GM18505 (cell line): ENCODE data around the gene RRBP1.

ENCODE experiments used
- ATAC-seq: cut with Tn5 transposase; IDR thresholded peaks from one replicate; pipeline ENCODE4 v1.9.1; 2021; ENCODE audit not compliant: unreplicated experiment
- POLR2A ChIP-seq: IDR thresholded peaks from 4 replicates; pipeline ENCODE4 v1.6.1; 2011; ENCODE audit warnings: borderline replicate concordance; ENCODE audit not compliant: insufficient read depth, insufficient read length; ENCODE audit errors: extremely low read depth

RRBP1 gene

DNA sequence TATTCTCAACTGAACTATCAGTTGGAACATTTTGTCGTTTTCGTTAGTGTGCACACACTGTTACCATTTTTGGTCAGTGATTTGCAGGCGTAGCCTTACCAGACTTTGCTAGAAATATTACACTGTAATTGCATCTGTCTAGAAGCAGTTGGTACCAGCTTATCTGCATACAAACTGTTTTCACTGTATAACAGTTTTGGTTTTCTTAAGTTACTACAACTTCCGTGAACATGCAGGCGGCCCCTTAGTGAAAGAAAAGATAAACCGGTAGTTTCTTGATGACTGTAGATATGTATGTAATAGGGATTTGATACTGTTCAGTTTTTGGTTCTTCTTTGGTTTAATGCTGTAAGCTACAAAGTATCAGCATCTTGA, 110.9 kb downstream of the RRBP1 start:
- no peak for ATAC-seq
- TF ChIP-seq POLR2A = no peak

DNA sequence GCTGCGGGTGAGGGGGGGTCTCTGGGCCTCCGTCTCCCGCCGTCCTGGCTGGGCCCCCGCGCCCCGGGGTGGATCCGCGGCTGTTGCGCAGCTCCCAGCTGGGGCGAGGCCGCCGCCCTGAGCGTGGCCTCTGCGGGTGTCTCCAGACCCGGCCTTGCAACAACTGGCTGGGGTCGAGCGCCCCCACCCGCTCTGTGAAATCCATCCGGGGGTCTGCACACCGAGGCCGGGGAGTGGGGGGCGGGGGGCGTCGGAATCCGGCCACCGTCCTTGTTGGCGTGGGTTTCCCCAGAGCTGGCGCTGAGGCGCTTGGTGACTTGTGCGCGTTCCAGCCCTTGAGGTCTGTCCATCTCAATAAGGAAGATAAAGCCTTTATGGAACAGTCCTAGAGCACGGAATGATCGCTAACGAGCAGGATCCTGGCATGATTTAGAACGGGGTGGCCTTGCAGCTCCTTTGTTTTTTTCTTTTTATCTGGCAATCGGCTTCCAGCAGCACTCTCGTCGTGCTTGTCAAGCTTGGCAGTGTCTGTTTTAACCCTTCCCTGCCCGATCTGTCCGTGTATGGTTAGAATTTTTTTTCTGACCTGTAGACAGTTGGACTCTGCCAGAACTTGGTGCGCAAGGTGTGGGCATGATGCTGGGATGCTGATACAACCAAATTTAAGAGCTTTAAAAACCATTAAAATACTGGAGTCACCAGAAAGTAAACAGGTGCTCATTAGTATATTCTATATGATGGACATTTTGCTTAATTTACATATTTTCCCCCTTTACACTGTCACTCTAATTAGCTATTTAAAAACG, 111.5 kb downstream of the RRBP1 start:
- TF ChIP-seq POLR2A = no peak
- ATAC-seq = peak; percentile 38

DNA sequence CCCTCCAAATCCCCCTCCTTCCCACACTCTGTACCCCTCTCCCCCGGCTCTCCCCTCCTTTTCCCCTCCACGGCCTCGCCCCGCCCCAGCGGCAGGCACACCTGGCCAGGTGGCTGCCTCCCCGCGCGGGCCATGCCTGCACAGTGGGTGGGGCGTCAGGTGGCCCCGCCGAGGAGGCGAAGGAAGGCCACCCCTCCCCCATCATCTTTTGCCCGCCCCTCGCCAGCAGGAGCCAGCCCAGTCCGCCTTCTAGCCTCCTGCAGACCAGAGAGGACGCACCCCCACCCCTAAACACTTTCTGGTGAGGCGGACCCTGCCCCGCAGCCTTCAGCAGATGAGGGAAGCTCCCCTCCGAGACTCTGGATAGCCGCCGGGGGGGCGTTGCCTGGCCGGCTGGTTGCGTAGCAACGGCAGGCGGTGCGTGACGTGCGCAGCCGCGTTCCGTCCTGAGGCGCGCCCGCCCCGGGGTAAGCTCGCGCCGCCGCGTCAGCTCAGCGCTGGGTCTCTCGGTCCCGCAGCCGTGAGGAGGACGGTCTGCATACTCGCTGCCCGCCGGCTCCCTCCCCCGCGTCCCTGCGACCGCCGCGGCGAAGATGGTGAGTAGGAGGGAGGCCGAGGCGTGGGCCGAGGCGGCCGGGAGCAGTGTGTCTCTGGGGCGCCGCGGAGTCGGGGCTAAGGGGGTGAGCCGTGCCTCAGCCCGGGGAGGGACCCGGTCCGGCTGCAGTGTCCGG, 112.3 kb downstream of the RRBP1 start, which contains the start of gene DSTN:
DSTN (plus strand) TSS at position 460 of the 731 bp plus-strand sequence; CDS start at position 594, 134 bp downstream.
- ATAC-seq = peak; percentile 94
- peak; percentile 67 for TF ChIP-seq POLR2A

DNA sequence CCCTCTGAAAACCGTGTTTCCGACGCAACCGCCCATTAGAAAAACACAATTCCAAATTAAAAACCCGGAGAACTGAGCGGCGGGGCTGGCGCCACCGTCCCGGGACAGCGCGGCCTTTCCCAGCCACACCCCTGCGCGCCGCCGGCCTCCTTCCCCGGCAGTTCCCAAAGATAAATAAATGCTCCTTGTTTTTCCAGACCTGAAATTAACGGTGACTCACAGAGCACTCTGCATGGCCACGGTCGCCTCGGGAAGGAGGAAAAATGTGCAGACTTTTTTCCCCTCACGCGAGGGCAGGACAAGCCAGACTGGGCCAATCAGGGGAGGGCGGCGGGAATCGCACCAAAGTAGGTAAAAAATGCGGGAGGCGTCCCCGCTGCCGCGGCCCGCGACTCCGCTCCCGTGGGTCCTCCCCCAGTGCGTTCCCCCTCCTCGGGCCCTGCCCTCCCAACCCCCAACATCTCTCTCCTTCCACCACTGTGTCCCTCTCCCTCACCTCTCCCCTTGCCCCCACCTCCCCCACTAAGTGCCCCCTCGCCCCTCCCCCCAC, 113.0 kb downstream of the RRBP1 start:
- no peak for TF ChIP-seq POLR2A
- ATAC-seq = no peak

DNA sequence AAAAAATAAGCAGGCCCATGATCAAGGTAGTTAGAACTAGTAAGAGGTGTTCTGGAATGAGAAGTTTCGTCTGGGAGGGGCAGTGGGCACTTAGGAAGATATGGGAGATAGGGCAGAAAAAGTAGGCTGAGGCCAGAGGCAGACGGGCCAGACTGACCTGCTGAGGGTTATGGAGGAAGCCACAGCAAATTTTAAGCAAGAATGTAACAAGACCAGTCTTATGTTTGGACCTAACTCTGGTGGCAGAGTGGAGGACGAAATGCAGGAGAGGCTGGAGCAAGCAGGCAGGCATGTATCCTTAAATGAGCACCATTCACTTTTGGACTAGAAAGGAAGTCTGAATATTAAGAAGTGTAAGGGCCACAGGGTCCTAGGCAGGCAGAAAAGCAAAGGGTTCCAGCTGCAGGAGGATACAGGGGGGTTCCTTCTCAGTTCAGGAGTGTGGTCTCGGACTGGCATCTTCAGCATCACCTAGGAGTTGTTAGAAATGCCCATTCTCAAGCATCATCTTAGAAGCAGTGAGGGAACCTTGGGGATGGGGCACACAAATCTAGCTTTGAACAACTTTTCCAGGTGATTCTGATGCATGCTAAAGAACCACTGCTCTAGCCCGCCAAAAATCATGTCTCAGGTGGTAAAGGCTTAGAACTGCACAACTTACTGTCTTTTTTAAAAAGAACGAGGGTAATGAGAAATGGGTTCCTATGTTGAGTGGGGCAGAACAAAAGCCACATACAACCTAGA, 113.8 kb downstream of the RRBP1 start:
- no peak for TF ChIP-seq POLR2A
- no peak for ATAC-seq

DNA sequence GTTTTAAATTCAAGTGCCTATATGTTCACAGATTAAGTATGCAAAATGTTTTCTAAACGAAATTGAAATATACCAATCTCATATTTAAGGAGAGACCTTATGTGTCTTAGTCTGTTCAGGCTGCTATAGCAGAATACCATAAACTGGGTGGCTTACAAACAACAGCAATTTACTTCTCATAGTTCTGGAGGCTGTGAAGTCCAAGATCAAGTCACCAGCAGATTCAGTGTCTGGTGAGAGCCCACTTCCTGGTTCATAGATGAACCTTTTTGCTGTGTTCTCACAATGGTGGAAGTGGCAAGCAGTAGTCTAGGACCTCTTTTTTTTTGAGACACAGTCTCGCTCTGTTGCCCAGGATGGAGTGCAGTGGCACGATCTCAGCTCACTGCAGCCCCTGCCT, 115.7 kb downstream of the RRBP1 start:
- no peak for ATAC-seq
- TF ChIP-seq POLR2A = no peak

DNA sequence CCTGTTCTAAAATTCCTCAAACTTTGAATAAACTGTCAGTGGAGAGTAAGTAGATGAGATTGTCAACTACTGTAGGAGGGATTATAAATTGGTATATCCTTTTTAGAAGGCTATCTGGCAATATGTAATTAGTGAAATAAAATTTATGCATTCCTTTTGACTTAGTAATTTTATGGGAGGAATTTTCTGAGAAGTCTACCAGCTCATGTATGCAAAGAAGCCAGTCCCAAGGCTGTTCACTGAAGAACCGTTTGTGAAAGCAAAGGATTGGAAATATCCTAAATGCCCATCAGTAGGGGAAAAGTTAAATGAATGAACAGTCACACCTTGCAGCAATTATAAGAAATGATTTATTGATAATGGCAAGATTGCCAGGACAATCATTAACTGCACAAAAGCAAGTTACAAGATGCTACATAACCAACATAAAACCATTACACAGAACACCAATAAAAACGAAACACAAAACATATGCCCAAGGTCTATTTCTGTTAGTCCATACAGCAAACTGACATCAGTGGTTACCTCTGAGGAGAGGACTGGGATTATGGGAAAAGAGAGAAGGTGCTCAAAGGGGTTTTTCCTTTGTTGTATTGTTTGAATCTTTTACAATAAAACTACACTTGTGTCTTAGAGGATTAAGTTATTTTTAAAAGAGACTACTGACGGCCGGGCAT, 116.7 kb downstream of the RRBP1 start:
- ATAC-seq = no peak
- no peak for TF ChIP-seq POLR2A
